Naive B cell (primary cell): ENCODE results near the gene IFIT1. TPM values are rescaled to one million over a fixed set of nuclear protein-coding genes. Genes with fewer than 3 reads are reported as not detected.
"Not testable (repeated sequence)": the region's sequence is repeated elsewhere in the genome, so short reads cannot be mapped to it uniquely, and the experiment has no call there.

Experiments used
- ATAC-seq, 2 donors: fragments of 150-1000 bp; cut with Tn5 transposase; 2 replicates each; pipeline ENCODE4 v1.10.0; 2021; ENCODE audit warnings: low read depth in 2 of 2, mild to moderate bottlenecking in 2 of 2, moderate library complexity in 2 of 2
- DNase-seq: peaks from one replicate; pipeline ENCODE4 v3.0.0; 2022
- H3K27ac Mint-ChIP-seq, 6 donors: one replicate each; pipeline ENCODE4 v1.8.0; 2020 to 2022; ENCODE audit warnings: mild to moderate bottlenecking in 6 of 6, mixed read lengths in 6 of 6, moderate library complexity in 5 of 6, inconsistent platforms in 2 of 6
- H3K27me3 Mint-ChIP-seq, 3 donors: one replicate each; pipeline ENCODE4 v1.8.0; 2021 to 2022; ENCODE audit warnings: mixed read lengths in 3 of 3, mild to moderate bottlenecking in 1 of 3
- H3K36me3 Mint-ChIP-seq, 2 donors: one replicate each; pipeline ENCODE4 v1.8.0; 2020 to 2022; ENCODE audit warnings: mixed read lengths in 2 of 2, inconsistent platforms in 1 of 2, mild to moderate bottlenecking in 1 of 2
- H3K4me1 Mint-ChIP-seq, 3 donors: one replicate each; pipeline ENCODE4 v1.8.0; 2020 to 2022; ENCODE audit warnings: mixed read lengths in 3 of 3, inconsistent platforms in 1 of 3, mild to moderate bottlenecking in 1 of 3, moderate library complexity in 1 of 3
- H3K4me3 Mint-ChIP-seq, 8 donors: one replicate each; pipeline ENCODE4 v1.8.0; 2020 to 2022; ENCODE audit warnings: mild to moderate bottlenecking in 8 of 8, mixed read lengths in 8 of 8, moderate library complexity in 8 of 8, inconsistent platforms in 2 of 8
- H3K9me3 Mint-ChIP-seq, 7 donors: one replicate each; pipeline ENCODE4 v1.8.0; 2020 to 2022; ENCODE audit warnings: mixed read lengths in 7 of 7, mild to moderate bottlenecking in 5 of 7, inconsistent platforms in 2 of 7, moderate library complexity in 1 of 7
- polyA plus RNA-seq, 6 donors: library from polyadenylated mRNA; unstranded; fragments of 300-500 nt; fragmentation: Illumina TruSeq; gene quantifications; one replicate each; pipeline ENCODE4 v1.2.3, GENCODE V29; 2021; ENCODE audit warnings: low read depth in 6 of 6

The IFIT1 gene
- polyA plus RNA-seq, 6 donors from 2014 or later = 1.2 to 6.7 (median 3.1) TPM

DNA sequence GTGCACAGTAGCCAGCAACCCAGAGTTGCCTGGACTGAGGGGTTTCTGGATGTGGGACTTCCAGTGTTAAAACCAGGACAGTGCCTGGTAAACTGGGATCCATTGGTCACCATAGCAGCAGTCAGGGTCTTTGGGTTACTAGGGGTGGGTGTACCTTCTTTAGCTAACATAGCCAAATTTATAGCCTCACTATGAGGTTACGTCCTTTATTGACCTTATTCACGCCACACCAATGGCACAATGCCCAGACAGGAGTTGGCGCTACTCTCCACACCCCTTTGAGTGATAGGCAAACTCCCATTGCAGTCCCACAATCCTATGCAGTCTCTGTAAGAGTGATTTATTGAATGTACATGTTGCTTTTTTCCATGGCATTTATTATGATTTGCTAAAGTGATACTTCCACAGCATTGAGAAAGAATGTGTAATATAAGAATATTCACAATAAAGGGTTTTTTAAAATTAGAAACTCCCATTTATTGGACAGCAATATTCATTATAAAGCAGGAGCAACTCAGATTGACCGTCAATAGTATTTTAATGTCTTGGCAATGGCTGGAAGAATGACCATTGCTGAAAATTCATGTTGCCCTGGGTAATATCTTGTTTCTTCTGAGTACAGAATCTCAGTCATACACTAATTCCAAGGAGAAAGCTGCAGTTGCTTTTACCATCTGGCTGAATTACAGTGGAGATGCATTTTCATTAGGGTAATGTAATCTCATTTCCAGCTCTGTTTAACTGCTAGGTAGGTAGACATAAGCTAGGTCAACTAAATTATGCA is 48.0 kb downstream of the IFIT1 start:
- ATAC-seq (no peak), DNase-seq (no peak)
- Mint-ChIP-seq H3K4me1 (no peaks in the 10 kb centered on the region), H3K4me3 (peak overlapping the region in 1 of 8 donors; percentile 21), H3K9me3 (peaks cover 0 to 2% (median 0%) of the 10 kb centered on the region in 7 donors), H3K27me3 (peaks cover 43 to 51% (median 50%) of the 10 kb centered on the region in 3 donors), H3K27ac (no peak overlapping the region), H3K36me3 (peaks cover 0 to under 1% of the 10 kb centered on the region in 2 donors)

DNA sequence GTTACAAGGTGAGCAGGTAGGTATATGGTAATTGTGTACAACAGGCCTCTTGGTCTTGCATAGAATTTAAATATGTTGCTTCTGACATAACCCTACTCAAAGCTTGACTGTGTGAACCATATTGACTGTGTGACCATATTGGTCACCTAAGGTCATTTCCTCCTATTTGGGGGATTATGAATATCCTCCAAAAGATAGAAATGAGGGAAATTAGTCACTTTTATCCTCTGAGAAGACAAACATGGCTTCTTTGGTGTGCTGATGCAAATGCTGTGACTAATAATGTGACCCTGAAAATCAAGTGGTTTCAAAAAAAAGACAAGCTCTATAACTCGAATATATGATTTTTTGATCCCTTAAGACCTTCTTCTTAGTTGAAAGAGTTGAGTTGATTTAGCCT is 49.9 kb downstream of the IFIT1 start:
- Mint-ChIP-seq H3K4me1 (no peaks in the 10 kb centered on the region), H3K9me3 (peaks cover 0 to 12% (median 3%) of the 10 kb centered on the region in 7 donors), H3K36me3 (peaks cover 5 to 9% of the 10 kb centered on the region in 2 donors), H3K4me3 (no peak overlapping the region), H3K27ac (no peak overlapping the region), H3K27me3 (peaks cover 33 to 50% (median 40%) of the 10 kb centered on the region in 3 donors)
- DNase-seq (no peak), ATAC-seq (no peak)

DNA sequence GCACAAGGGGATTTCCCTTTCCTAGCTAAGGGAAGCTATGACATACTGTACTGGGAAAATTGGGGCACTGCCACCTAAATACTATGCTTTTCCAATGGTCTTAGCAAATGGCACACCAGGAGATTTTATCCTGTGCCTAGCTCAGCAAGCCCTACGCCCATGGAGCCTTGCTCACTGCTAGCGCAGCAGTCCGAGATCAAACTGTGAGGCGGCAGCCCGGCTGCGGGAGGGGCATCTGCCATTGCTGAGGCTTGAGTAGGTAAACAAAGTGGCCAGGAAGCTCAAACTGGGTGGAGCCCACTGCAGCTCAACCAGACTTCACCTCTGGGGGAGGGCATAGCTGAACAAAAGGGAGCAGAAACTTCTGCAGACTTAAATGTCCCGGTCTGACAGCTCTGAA is 52.4 kb downstream of the IFIT1 start:
- H3K27ac Mint-ChIP-seq, DNase-seq, ATAC-seq, H3K4me1 Mint-ChIP-seq, H3K4me3 Mint-ChIP-seq, H3K36me3 Mint-ChIP-seq: not testable (repeated sequence)
- Mint-ChIP-seq H3K27me3 (peaks cover 20 to 38% (median 25%) of the 10 kb centered on the region in 3 donors), H3K9me3 (peaks cover 0 to 12% (median 3%) of the 10 kb centered on the region in 7 donors)

DNA sequence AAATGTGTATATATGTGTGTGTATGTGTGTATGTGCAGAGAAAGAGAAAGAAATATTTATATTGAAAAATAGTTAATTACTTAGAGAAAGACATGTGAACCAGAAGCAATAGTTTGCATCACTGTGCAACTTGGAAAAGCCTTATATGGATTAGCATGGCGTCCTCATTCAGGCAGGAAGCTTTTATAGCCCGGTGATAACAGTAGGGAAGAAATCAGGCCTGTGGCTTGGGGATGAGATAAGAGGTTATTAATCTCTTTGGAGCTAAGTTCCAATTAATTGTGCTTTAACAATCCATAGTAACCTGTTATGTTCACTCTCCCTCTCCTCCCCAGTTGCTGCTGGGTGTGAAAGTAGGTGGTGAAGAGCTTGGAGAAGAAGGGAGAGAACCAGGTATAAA is 58.5 kb downstream of the IFIT1 start:
- H3K4me1 Mint-ChIP-seq = peaks cover 3 to 7% (median 6%) of the 10 kb centered on the region in 3 donors
- H3K36me3 Mint-ChIP-seq = peaks cover 3% of the 10 kb centered on the region in 2 donors
- H3K4me3 Mint-ChIP-seq = no peak overlapping the region
- peaks cover 3 to 20% (median 4%) of the 10 kb centered on the region in 3 donors for H3K27me3 Mint-ChIP-seq
- DNase-seq (no peak), ATAC-seq (no peak)
- H3K9me3 Mint-ChIP-seq = peaks cover 0 to 12% (median 3%) of the 10 kb centered on the region in 7 donors
- H3K27ac Mint-ChIP-seq = no peak overlapping the region

DNA sequence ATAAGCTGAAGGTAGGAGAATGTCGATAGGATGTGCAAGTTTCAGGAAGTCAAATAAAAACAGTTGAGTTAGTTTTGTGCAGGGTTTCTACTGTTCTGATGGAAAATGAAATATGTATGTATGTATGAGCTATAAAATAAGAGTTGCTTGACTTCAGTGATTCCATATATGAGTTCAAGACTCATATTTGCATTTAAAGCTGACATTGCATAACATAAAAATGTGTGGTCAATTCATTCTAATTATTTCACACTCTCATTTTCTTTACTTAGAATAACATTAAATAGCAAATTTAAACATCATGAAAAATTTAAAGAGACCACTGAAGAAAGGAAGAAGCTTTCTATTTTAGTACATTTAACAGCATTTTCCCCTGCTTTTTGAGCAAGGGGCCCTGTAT is 59.8 kb downstream of the IFIT1 start:
- Mint-ChIP-seq H3K27ac (no peak overlapping the region), H3K4me1 (peaks cover 3 to 7% (median 6%) of the 10 kb centered on the region in 3 donors), H3K27me3 (peaks cover 0 to 17% (median 0%) of the 10 kb centered on the region in 3 donors), H3K9me3 (peaks cover 0 to 4% (median 0%) of the 10 kb centered on the region in 7 donors), H3K36me3 (no peaks in the 10 kb centered on the region), H3K4me3 (no peak overlapping the region)
- no peak for ATAC-seq
- DNase-seq = no peak

DNA sequence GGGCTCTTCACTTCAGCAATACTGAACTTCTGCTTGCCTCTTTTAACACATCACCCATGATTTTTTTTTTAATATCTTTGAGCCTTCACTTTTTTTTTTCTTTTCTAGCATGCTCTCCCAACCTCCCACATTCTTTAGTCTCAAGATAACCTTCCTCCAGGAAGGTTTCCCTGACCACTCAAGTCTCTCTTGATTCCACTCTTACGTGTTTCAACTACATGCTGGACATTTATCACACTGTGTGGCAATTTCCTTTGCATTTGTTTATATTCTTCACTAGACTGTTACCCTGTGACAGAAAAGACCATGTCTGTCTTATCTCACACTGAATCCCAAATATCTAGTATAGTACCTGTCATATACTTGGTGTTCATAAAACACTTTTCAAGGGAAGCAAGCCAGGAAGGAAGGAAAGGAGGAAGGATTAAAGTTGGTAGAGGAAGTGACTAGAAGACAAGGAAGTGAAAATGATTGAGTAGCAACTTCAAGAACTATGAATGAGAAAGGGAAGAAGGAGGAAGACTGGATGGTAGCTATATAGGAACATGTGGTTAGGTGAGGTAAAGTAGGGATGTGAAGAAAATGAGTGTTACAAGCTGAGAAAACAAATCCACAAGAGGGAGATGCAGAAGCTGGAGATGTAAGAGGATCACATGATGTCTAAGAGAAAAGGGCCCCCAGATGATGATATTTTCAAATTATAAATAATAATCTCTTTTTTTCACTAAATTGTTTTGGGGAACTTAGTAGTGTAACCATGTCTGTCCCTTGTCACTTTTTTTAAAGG is 62.3 kb downstream of the IFIT1 start:
- H3K36me3 Mint-ChIP-seq = no peaks in the 10 kb centered on the region
- DNase-seq (no peak), ATAC-seq (no peak)
- H3K9me3 Mint-ChIP-seq = no peaks in the 10 kb centered on the region
- H3K27me3 Mint-ChIP-seq = peaks cover 0 to 25% (median 13%) of the 10 kb centered on the region in 3 donors
- no peak overlapping the region for H3K4me3 Mint-ChIP-seq
- H3K4me1 Mint-ChIP-seq = peaks cover 3 to 7% (median 6%) of the 10 kb centered on the region in 3 donors
- peak overlapping the region in 3 of 6 donors; percentile 6 to 47 (median 10) for H3K27ac Mint-ChIP-seq

Other genes with a start within 250 kb of the IFIT1 start
- 1 to 10 TPM in 1 of 6 donors, under 1 TPM in 3, not detected in 2; 0.24 to 1.1 (median 0.95) TPM for gene CH25H, start 185.3 kb upstream of the IFIT1 start, polyA plus RNA-seq
- gene LIPA, start 140.8 kb upstream of the IFIT1 start, polyA plus RNA-seq = 100 to 1,000 TPM; 134 to 178 (median 159) TPM
- gene IFIT2, start 90.6 kb upstream of the IFIT1 start, polyA plus RNA-seq = 10 to 100 TPM in 5 of 6 donors, 1 to 10 TPM in 1; 9.4 to 22.7 (median 14.0) TPM
- gene IFIT3, start 64.6 kb upstream of the IFIT1 start, polyA plus RNA-seq = 10 to 100 TPM in 2 of 6 donors, 1 to 10 TPM in 4; 3.5 to 27.2 (median 7.3) TPM
- gene IFIT1B, start 14.6 kb upstream of the IFIT1 start, polyA plus RNA-seq = under 1 TPM in 2 of 6 donors, not detected in 4; 0.12 to 0.15 TPM
- gene IFIT5, start 21.9 kb downstream of the IFIT1 start, polyA plus RNA-seq = 10 to 100 TPM; 13.6 to 24.2 (median 21.4) TPM
- not detected for gene SLC16A12, start 143.0 kb downstream of the IFIT1 start, polyA plus RNA-seq